K562 (cell line): ENCODE data around the gene KIF25. TPM values are rescaled to one million over a fixed set of nuclear protein-coding genes. Genes with fewer than 3 reads are reported as not detected.

ENCODE experiments used
- ATAC-seq: fragments of 200-7000 bp; cut with Tn5 transposase; 3 replicates; pipeline ENCODE4 v1.9.1; 2020; ENCODE audit warnings: moderate library complexity
- BruUV-seq: library from RNA; stranded (reverse); fragments of 400-500 nt; replicated peaks from 2 replicates; lab custom pipeline; 2021; lab: Mats Ljungman, UMichigan
- CTCF ChIA-PET: fragments of 300-600 bp; formaldehyde crosslinking; extraction: SDS; loops from one replicate; lab custom pipeline; 2021; ENCODE audit warnings: low intra/inter-chr PET ratio; lab: Yijun Ruan, JAX
- POLR2A ChIA-PET: fragments of 300-600, 350-650 bp; sonication (Branson Sonifier 250); formaldehyde crosslinking; extraction: SDS; loops from one replicate; lab custom pipeline; 2021; ENCODE audit warnings: antibody characterized with exemption, inconsistent platforms; lab: Yijun Ruan, JAX
- DNase-seq, 4 experiments: peaks; one replicate each; pipeline versions ENCODE4 v3.0.0 to v3.0.0-alpha.2; 2011 to 2018; ENCODE audit warnings: low spot score in 3 of 4, mixed read lengths in 3 of 4; ENCODE audit errors: extremely low read depth in 1 of 4
- FAIRE-seq: peaks from 2 replicates; lab custom pipeline; 2011; peaks lifted over from hg19 to GRCh38; lab: Jason Lieb, UNC
- H2AFZ ChIP-seq: 2 replicates; pipeline ENCODE4 v1.6.0; 2011; ENCODE audit warnings: low read depth, low read length, control low read depth, inconsistent platforms
- H3K27ac ChIP-seq: fragments of 200-600 bp; 3 replicates; pipeline ENCODE4 v1.8.0; 2011; ENCODE audit warnings: low read depth, mild to moderate bottlenecking, control low read depth, inconsistent platforms, low read length, moderate library complexity, mixed read lengths; ENCODE audit errors: extremely low read depth
- H3K27me3 ChIP-seq, 2 experiments: fragments of 300-600 bp in 1 of 2; 2 replicates in 1 of 2; 3 replicates in 1 of 2; pipeline versions ENCODE4 v1.6.0 to v1.8.0; 2011; ENCODE audit warnings: inconsistent platforms in 2 of 2, low read length in 2 of 2, mild to moderate bottlenecking in 1 of 2, mixed read lengths in 1 of 2, moderate library complexity in 1 of 2; ENCODE audit not compliant: control insufficient read depth in 2 of 2, insufficient read depth in 2 of 2
- H3K36me3 ChIP-seq: fragments of 300-600 bp; 3 replicates; pipeline ENCODE4 v1.8.0; 2011; ENCODE audit warnings: mild to moderate bottlenecking, low read length, inconsistent platforms; ENCODE audit not compliant: control insufficient read depth, insufficient read depth
- H3K4me1 ChIP-seq, 2 experiments: fragments of 200-600 bp in 1 of 2; replicated peaks in 1 of 2; 2 replicates in 1 of 2; 3 replicates in 1 of 2; pipeline versions ENCODE4 v1.5.1 to v1.8.0; 2011; ENCODE audit warnings: inconsistent platforms in 2 of 2, low read length in 2 of 2, mild to moderate bottlenecking in 1 of 2, mixed read lengths in 1 of 2, moderate library complexity in 1 of 2; ENCODE audit not compliant: control insufficient read depth in 2 of 2, insufficient read depth in 2 of 2
- H3K4me2 ChIP-seq: 2 replicates; pipeline ENCODE4 v1.6.1; 2011; ENCODE audit warnings: low read length, control low read depth, inconsistent platforms, mixed read lengths; ENCODE audit not compliant: insufficient read depth
- H3K4me3 ChIP-seq: fragments of 200-600 bp; sonication (generic), shearing (Covaris generic); 2 replicates; pipeline ENCODE4 v1.5.1; 2016; ENCODE audit warnings: control low read depth, inconsistent platforms
- H3K79me2 ChIP-seq: fragments of 200-600 bp; 3 replicates; pipeline ENCODE4 v1.8.0; 2011; ENCODE audit warnings: low read length, inconsistent platforms; ENCODE audit not compliant: control insufficient read depth, insufficient read depth
- H3K9ac ChIP-seq, 2 experiments: 2 replicates each; pipeline versions ENCODE4 v1.6.0 to v1.6.1; 2011; ENCODE audit warnings: low read depth in 2 of 2, low read length in 2 of 2, control low read depth in 1 of 2, inconsistent platforms in 1 of 2, mild to moderate bottlenecking in 1 of 2, mixed read lengths in 1 of 2; ENCODE audit not compliant: insufficient read depth in 1 of 2
- H3K9me1 ChIP-seq: one replicate; pipeline ENCODE4 v1.6.0; 2011; ENCODE audit warnings: inconsistent platforms, mild to moderate bottlenecking, low read length, moderate library complexity; ENCODE audit not compliant: control insufficient read depth, insufficient read depth
- H3K9me3 ChIP-seq: replicated peaks from 2 replicates; pipeline ENCODE4 v1.5.1; 2011; ENCODE audit warnings: low read depth, low read length, inconsistent platforms; ENCODE audit not compliant: control insufficient read depth, insufficient read depth
- H4K20me1 ChIP-seq: replicated peaks from 2 replicates; pipeline ENCODE4 v1.6.1; 2011; ENCODE audit warnings: low read length, inconsistent platforms, mixed read lengths; ENCODE audit not compliant: control insufficient read depth, insufficient read depth
- CBX2 ChIP-seq: fragments of 200-600 bp; sonication (generic); IDR thresholded peaks from one replicate; pipeline ENCODE4 v1.6.1; 2012; ENCODE audit warnings: mild to moderate bottlenecking, low read length, inconsistent platforms; ENCODE audit not compliant: insufficient read depth, poor library complexity, severe bottlenecking
- GABPB1 ChIP-seq: sonication (generic); formaldehyde crosslinking; IDR thresholded peaks from 2 replicates; pipeline ENCODE4 v1.8.0; 2022; ENCODE audit warnings: mild to moderate bottlenecking, missing genetic modification reagents
- U2AF1 ChIP-seq: fragments of 200-400 bp; formaldehyde crosslinking; optimal IDR thresholded peaks from 2 replicates; pipeline ENCODE3; 2017; ENCODE audit warnings: mild to moderate bottlenecking, low read depth, low read length, moderate library complexity
- ZC3H11A ChIP-seq: IDR thresholded peaks from 2 replicates; pipeline ENCODE4 v1.6.1; 2012; ENCODE audit warnings: low read depth, low read length, improper control_type of control experiment
- ZNF224 ChIP-seq: sonication (generic); formaldehyde crosslinking; IDR thresholded peaks from 2 replicates; pipeline ENCODE4 v1.8.0; 2022; ENCODE audit warnings: mild to moderate bottlenecking, missing genetic modification reagents
- WGBS: fragments of 100-300 bp; shearing (Covaris generic); methylation state at CpG from one replicate; pipeline ENCODE4 v1.1.6; 2016; ENCODE audit warnings: low coverage, mixed read lengths; ENCODE audit not compliant: insufficient coverage; ENCODE audit errors: missing lambda C conversion rate; 5-methylcytosine and 5-hydroxymethylcytosine counted together
- in situ Hi-C: fragments of 300-500 bp; cut with MboI; formaldehyde crosslinking; loops from 4 replicates; pipeline ENCODE4 v1.15.0; 2018; ENCODE audit warnings: inconsistent platforms, mixed read lengths
- intact Hi-C: fragments of 100-400 bp; cut with micrococcal nuclease; formaldehyde crosslinking; loops from 2 replicates; pipeline ENCODE4 v1.14.2; 2022
- polyA plus RNA-seq, 8 experiments: library from polyadenylated mRNA; depleted of rRNA in 4 of 8; stranded (reverse) in 5 of 8; unstranded in 3 of 8; fragments of >200 nt; fragmentation: Nextera tagmentation in 2 of 8; fragmentation: Illumina TruSeq in 1 of 8; extraction: Ambion mirVana in 2 of 8; extraction: Trizol in 1 of 8; gene quantifications; 2 replicates each; pipeline versions ENCODE4 v1.2.1 to v1.2.3, GENCODE V29; 2011 to 2014; ENCODE audit warnings: inconsistent platforms in 1 of 8, missing spikeins in 1 of 8
- total RNA-seq, 7 experiments: library from RNA; depleted of rRNA in 6 of 7; stranded (reverse); fragments of >200 nt in 6 of 7; fragmentation: Illumina TruSeq in 2 of 7; extraction: Trizol in 2 of 7; gene quantifications; 2 replicates each; pipeline versions ENCODE4 v1.2.1 to v1.2.3, GENCODE V29; 2011 to 2021; ENCODE audit warnings: low replicate concordance in 1 of 7

KIF25 gene
- total and polyA plus RNA-seq, 9 of the 15 experiments (the other 6 are each of a cell fraction or from before 2014, with no cell fraction given), result 0.04 to 0.49 (median 0.23) TPM; not detected in 5

- Histone ChIP-seq H3K27me3 (no peaks in the 10 kb centered on the region), H3K4me1 (peaks cover 0 to 7% of the 10 kb centered on the region in 2 experiments; a peak in 1 of 5 replicates), H2AFZ (no peak overlapping the region), H3K79me2 (no peaks in the 10 kb centered on the region), H3K36me3 (peaks cover 72% of the 10 kb centered on the region; the same call in 2 of the 3 replicates), H3K27ac (no peak overlapping the region), H3K9me1 (peaks cover 3% of the 10 kb centered on the region), H3K9ac (no peak overlapping the region), H4K20me1 (no peaks in the 10 kb centered on the region; the same call in 1 of the 2 replicates), H3K4me3 (no peak overlapping the region), H3K9me3 (no peaks in the 10 kb centered on the region), H3K4me2 (no peak overlapping the region)
- intact Hi-C loops, result no loop called here
- no peak for ATAC-seq
- peak; percentile 56 for FAIRE-seq
- whole genome bisulfite sequencing, result 98% methylated on average over 8 of the region's 8 CpGs
- TF ChIP-seq U2AF1, result no peak
- TF ChIP-seq ZNF224 (CRISPR knock-in tag), result no peak
- no peak for TF ChIP-seq ZC3H11A
- no peak for TF ChIP-seq GABPB1 (CRISPR knock-in tag)
- no peak for TF ChIP-seq CBX2
- in situ Hi-C loops, result no loop called here
- no peak for DNase-seq
- ChIA-PET POLR2A (interaction anchor here (0.6 to 1.3 kb wide), 3 partner anchors 10 to 31 kb away, joined by 3 to 4 read pairs (median 3); no protein-coding TSS in a partner anchor), CTCF (no interaction called here)
- no TSS peak for BruUV-seq
These were observed 33.8 kb upstream of the KIF25 start for GRCh38 chr6:167963589-167964057.
